Subcutaneous abdominal adipose tissue (tissue), 5 donors: ENCODE data around the gene EIF4H.
"Not testable (repeated sequence)": the region's sequence is repeated elsewhere in the genome, so short reads cannot be mapped to it uniquely, and the experiment has no call there.

Experiments used
- H3K27ac ChIP-seq: one replicate; pipeline ENCODE4 v1.7.0; 2013; ENCODE audit warnings: low read depth, mild to moderate bottlenecking, inconsistent platforms, low read length, moderate library complexity
- H3K27me3 ChIP-seq, 5 donors: one replicate each; pipeline ENCODE4 v1.7.0; 2013; ENCODE audit warnings: low read length in 5 of 5, inconsistent platforms in 1 of 5; ENCODE audit not compliant: control insufficient read depth in 5 of 5, insufficient read depth in 4 of 5
- H3K36me3 ChIP-seq, 5 donors: one replicate each; pipeline ENCODE4 v1.7.0; 2013; ENCODE audit warnings: low read length in 5 of 5; ENCODE audit not compliant: control insufficient read depth in 5 of 5, insufficient read depth in 5 of 5
- H3K4me1 ChIP-seq, 5 donors: one replicate each; pipeline ENCODE4 v1.7.0; 2013; ENCODE audit warnings: low read length in 5 of 5, mild to moderate bottlenecking in 3 of 5, moderate library complexity in 1 of 5; ENCODE audit not compliant: control insufficient read depth in 5 of 5, insufficient read depth in 5 of 5
- H3K4me3 ChIP-seq, 5 donors: one replicate each; pipeline ENCODE4 v1.7.0; 2013; ENCODE audit warnings: low read length in 5 of 5, low read depth in 1 of 5
- H3K9ac ChIP-seq, 5 donors: one replicate each; pipeline ENCODE4 v1.7.0; 2013; ENCODE audit warnings: low read length in 5 of 5, mild to moderate bottlenecking in 4 of 5, moderate library complexity in 3 of 5
- H3K9me3 ChIP-seq, 5 donors: one replicate each; pipeline ENCODE4 v1.7.0; 2013; ENCODE audit warnings: low read length in 5 of 5; ENCODE audit not compliant: control insufficient read depth in 5 of 5
- donor health status: healthy.
- donor health status: healthy.
- donor health status: healthy.
- donor health status: healthy.
- donor health status: healthy.

EIF4H gene

DNA sequence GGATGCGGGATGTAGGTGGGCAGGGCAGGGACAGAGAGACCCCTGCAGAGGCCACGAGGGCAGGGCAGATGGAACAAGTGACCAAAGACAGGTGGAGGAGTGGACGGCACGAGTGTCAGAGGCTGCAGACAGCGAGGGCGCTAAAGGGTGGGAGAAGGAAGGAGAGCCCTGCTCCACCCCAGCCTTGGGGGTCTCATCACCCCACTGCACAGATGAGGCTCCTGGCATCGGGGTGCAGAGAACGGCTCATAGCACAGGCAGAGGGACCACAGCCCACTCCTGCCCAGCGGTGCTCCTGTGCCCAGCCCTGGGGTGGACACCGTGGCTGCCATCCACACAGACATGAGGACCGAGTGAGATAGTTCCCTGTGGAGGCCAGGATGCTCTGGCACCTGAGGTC is 33.4 kb downstream of the EIF4H start:
- Histone ChIP-seq H3K36me3 (no peaks in the 10 kb centered on the region), H3K9me3 (no peaks in the 10 kb centered on the region), H3K4me1 (peaks cover 1 to 22% (median 7%) of the 10 kb centered on the region in 5 donors), H3K4me3 (no peak overlapping the region), H3K9ac (no peak overlapping the region), H3K27me3 (peaks cover 0 to 3% (median 0%) of the 10 kb centered on the region in 5 donors), H3K27ac (no peak overlapping the region)

DNA sequence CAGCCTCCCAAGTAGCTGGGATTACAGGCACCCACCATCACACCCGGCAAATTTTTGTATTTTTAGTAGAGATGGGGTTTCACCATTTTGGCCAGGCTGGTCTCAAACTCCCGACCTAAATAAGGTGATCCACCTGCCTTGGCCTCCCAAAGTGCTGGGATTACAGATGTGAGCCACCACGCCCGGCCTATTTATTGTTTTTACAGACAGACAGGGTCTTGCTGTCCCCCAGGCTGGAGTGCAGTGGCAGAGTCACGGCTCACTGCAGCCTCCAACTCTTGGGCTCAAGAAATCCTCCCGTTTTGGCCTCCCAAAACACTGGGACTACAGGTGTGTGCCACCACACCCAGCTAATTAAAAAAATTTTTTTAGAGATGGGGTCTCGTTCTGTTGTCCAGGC is 34.1 kb downstream of the EIF4H start:
- H3K4me3 ChIP-seq, H3K36me3 ChIP-seq, H3K9me3 ChIP-seq, H3K9ac ChIP-seq, H3K27me3 ChIP-seq, H3K27ac ChIP-seq: not testable (repeated sequence)
- peaks cover 1 to 19% (median 7%) of the 10 kb centered on the region in 5 donors for H3K4me1 ChIP-seq

DNA sequence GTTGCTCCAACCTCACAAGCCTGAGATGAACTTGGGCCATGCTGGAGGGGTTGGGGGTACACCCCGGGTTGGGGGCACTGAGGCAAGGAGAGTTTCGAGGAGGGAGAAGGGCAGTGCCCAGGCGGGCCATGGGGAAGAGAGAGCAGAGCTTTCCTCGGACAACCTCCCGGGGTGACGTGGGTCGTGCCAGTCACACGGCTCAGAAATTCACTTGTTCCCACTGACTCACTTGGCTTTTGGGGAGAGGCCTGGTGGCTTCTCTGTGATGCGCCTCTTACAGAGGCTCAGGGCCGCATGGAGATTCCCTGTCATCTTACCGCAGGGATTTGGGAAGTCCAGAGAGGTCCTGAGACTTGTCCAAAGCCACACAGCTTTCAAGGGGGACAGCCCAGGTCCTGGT is 38.5 kb downstream of the EIF4H start:
- Histone ChIP-seq H3K27me3 (peaks cover 0 to 6% (median 2%) of the 10 kb centered on the region in 5 donors), H3K4me1 (peaks cover 0 to 21% (median 5%) of the 10 kb centered on the region in 5 donors), H3K4me3 (no peak overlapping the region), H3K27ac (no peak overlapping the region), H3K36me3 (no peaks in the 10 kb centered on the region), H3K9ac (no peak overlapping the region), H3K9me3 (no peaks in the 10 kb centered on the region)

DNA sequence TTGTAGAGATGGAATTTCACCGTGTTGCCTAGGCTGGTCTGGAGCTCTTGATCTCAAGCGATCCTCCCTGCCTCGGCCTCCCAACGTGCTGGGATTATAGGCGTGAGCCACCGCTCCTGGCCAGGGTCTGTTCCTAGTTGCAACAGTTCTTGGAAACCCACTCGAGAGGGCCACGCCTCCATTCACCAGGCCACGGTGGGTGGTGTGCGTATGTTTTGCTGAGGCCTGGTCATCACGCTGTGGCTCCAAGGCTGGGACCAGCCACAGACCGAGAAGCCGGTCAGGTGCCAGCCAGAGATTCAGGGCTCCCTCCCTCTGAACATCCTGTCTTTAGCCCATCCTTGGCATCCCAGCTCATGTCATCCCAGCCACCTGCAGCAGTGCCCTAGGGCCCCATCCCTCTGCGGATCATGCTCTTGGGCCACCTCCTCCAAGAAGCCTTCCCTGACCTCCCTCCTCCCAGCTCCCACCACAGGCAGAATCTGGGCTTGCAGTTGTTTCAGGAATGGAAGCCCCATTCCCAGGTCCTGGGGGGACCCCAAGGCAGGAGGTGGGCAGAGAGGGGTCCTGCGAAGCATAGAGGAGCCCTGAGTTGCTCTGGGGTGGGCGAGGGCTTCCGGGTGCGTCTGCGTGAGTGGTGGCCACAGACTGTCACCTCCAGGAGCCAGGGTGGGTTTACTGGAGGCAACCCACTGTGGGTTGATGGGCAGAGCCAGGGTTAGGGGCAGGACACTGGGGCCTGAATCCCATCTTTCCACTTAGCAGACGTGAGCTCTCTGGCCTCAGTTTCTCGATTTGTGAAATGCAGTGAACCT is 40.9 kb downstream of the EIF4H start:
- no peak overlapping the region for H3K9ac ChIP-seq
- H3K4me3 ChIP-seq: no peak overlapping the region
- no peak overlapping the region for H3K27ac ChIP-seq
- no peaks in the 10 kb centered on the region for H3K36me3 ChIP-seq
- peaks cover 0 to 24% (median 7%) of the 10 kb centered on the region in 5 donors for H3K4me1 ChIP-seq
- peaks cover 0 to 4% (median 0%) of the 10 kb centered on the region in 5 donors for H3K9me3 ChIP-seq
- peaks cover 0 to 7% (median 4%) of the 10 kb centered on the region in 5 donors for H3K27me3 ChIP-seq

DNA sequence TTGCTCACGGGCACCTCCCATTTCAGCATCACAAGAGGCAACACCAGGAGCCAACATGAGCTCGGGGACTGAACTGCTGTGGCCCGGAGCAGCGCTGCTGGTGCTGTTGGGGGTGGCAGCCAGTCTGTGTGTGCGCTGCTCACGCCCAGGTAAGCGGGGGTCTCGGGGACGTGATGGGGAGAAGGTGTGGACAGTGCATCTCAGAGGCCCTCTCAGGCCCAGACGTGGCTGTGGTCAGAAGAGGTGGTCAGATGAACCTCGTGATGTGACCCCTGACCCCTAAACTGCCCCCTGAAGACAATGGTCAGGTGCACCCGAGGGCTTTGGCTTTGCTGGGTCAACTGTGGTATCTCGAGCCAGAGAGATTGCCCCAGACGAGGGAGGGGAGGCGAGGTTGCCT is 41.8 kb downstream of the EIF4H start:
- Histone ChIP-seq H3K36me3 (no peaks in the 10 kb centered on the region), H3K9ac (no peak overlapping the region), H3K27me3 (peaks cover 0 to 7% (median 4%) of the 10 kb centered on the region in 5 donors), H3K9me3 (peaks cover 0 to 4% (median 0%) of the 10 kb centered on the region in 5 donors), H3K4me1 (peaks cover 0 to 19% (median 7%) of the 10 kb centered on the region in 5 donors), H3K27ac (no peak overlapping the region), H3K4me3 (no peak overlapping the region)

DNA sequence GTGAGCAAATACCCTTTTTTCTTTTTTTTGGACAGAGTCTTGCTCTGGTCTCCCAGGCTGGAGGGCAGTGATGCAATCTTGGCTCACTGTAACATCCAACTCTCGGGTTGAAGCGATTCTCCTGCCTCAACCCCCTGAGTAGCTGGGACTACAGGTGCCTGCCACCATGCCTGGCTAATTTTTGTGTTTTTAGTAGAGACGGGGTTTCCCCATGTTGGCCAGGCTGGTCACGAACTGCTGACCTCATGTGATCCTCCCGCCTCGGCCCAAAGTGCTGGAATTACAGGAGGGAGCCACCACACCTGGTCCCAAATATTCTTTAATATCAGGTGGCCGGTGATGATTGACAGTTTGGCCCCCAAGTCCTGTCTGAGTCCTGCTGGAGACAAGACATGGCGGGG is 42.2 kb downstream of the EIF4H start:
- H3K9me3 ChIP-seq: peaks cover 0 to 4% (median 0%) of the 10 kb centered on the region in 5 donors
- no peak overlapping the region for H3K27ac ChIP-seq

DNA sequence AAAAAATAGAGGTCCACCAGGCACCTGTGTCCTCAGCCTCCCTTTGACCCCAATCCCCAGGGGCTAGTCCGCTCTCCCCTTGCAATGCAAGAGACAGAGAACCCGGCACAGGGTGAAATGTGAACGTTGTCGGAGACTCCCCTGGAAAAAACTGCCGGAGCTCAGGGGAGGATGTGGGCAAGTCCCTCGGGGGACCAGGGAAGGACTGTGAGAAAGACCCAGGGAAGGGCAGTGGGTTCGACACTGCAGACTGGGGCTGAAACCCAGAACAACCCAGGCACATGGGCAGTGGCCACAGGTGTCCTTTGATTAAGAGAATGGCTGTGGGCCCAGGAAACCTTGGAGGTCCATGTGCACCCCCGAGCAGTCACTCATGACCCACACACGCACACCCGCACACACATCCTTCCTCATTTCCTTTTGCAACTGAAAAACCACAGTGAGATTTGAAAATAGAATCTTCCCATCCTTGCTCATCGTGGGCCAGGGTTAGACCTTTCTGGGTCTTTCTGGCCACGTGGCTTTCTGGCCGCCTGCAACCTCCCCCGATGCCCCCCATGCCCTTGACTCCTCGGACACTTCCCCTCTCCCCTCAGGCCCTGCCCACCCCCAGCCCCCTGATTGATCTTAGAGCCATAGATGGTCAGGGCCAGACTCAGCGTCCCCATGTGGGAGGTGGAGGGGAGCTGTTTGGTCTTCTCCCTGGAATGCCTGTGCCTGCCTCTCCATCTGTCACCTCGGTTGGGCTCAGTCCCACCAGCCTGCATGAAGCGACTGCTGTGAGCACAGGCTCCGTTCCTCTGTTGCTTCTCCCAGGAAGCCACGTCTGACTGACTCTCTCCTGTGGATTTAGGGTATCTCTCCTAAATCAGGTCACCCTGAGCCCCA is 43.5 kb downstream of the EIF4H start:
- H3K4me1 ChIP-seq: peaks cover 0 to 19% (median 7%) of the 10 kb centered on the region in 5 donors
- peaks cover 0 to 7% (median 4%) of the 10 kb centered on the region in 5 donors for H3K27me3 ChIP-seq
- no peaks in the 10 kb centered on the region for H3K36me3 ChIP-seq
- peak overlapping the region in 1 of 5 donors; percentile 22 for H3K4me3 ChIP-seq
- H3K27ac ChIP-seq: no peak overlapping the region
- no peak overlapping the region for H3K9ac ChIP-seq
- H3K9me3 ChIP-seq: peaks cover 0 to 4% (median 0%) of the 10 kb centered on the region in 5 donors

More for the DNA sequence above, 42.2 kb downstream of the EIF4H start:
- H3K36me3 ChIP-seq: no peaks in the 10 kb centered on the region
- H3K27me3 ChIP-seq: peaks cover 0 to 7% (median 4%) of the 10 kb centered on the region in 5 donors
- peaks cover 0 to 19% (median 7%) of the 10 kb centered on the region in 5 donors for H3K4me1 ChIP-seq
- H3K9ac ChIP-seq: no peak overlapping the region
- no peak overlapping the region for H3K4me3 ChIP-seq

DNA sequence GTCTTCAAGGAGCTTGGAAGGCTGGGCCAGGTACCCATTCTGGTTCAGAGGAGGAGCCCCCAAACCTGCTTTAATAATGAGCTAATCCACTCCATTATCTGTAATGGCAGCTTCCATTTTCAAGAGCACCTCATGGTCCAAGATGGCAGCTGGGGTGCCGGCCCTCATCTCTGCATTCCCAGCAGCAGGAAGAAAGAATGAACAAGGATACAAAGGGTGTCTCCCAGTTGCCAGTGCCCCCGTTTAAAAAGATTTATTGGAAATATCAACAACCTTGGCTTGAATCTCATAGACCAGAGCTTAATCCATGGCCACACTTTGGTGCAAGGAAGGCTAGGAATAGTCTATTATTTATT is 44.2 kb downstream of the EIF4H start:
- Histone ChIP-seq H3K36me3 (no peaks in the 10 kb centered on the region), H3K27me3 (peaks cover 0 to 7% (median 4%) of the 10 kb centered on the region in 5 donors), H3K9me3 (peaks cover 0 to 4% (median 0%) of the 10 kb centered on the region in 5 donors), H3K9ac (no peak overlapping the region), H3K27ac (no peak overlapping the region), H3K4me3 (no peak overlapping the region), H3K4me1 (peaks cover 0 to 19% (median 7%) of the 10 kb centered on the region in 5 donors)

DNA sequence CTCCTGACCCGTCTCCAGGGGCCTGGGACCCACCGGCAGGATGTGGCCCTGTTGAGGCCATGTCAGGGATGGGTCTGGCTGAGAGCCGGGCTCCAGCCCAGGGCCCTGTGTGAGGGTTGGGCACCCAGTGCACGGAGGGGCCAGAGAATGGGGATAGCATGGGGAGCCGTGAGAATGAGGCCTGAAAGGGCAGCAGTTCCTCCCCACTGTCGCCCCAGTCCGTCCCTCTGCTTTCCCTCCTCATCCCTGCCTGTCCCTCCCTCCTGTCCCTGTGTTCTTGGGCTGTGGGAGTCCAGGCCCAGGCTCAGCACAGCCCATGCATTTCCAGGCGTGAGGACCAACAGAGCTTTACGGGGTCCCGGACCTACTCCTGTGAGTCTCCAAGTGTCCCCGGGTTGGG is 45.3 kb downstream of the EIF4H start:
- H3K9me3 ChIP-seq: peaks cover 0 to 4% (median 0%) of the 10 kb centered on the region in 5 donors
- H3K27ac ChIP-seq: no peak overlapping the region
- H3K4me3 ChIP-seq: no peak overlapping the region
- H3K9ac ChIP-seq: no peak overlapping the region
- peaks cover 0 to 9% (median 0%) of the 10 kb centered on the region in 5 donors for H3K36me3 ChIP-seq
- peaks cover 0 to 19% (median 7%) of the 10 kb centered on the region in 5 donors for H3K4me1 ChIP-seq
- H3K27me3 ChIP-seq: peaks cover 0 to 7% (median 4%) of the 10 kb centered on the region in 5 donors
